GM20000 (cell line): Measurements from ENCODE around the gene ATP6V0A4.

Experiments used
- DNase-seq: peaks from one replicate; pipeline ENCODE4 v3.0.0; 2012; ENCODE audit warnings: low spot score
- CTCF ChIP-seq: IDR thresholded peaks from 2 replicates; pipeline ENCODE4 v1.5.1; 2012; ENCODE audit warnings: mild to moderate bottlenecking, control low read depth; ENCODE audit errors: extremely low read depth, missing control alignments

Gene ATP6V0A4

GRCh38 chr7:138666385-138666784 lies 131.6 kb downstream of the ATP6V0A4 start:
- TF ChIP-seq CTCF = no peak
- no peak for DNase-seq

- TF ChIP-seq CTCF = no peak
- no peak for DNase-seq
Measured at GRCh38 chr7:138665669-138666140, 132.3 kb downstream of the ATP6V0A4 start.

- no peak for TF ChIP-seq CTCF
- DNase-seq = no peak
Measured at GRCh38 chr7:138665249-138665648, 132.7 kb downstream of the ATP6V0A4 start.

GRCh38 chr7:138663725-138664710 lies 134.0 kb downstream of the ATP6V0A4 start:
- no peak for TF ChIP-seq CTCF
- no peak for DNase-seq

GRCh38 chr7:138662991-138663320 lies 135.0 kb downstream of the ATP6V0A4 start:
- TF ChIP-seq CTCF = no peak
- no peak for DNase-seq

- TF ChIP-seq CTCF = no peak
- no peak for DNase-seq
Measured at GRCh38 chr7:138662076-138662990, 135.7 kb downstream of the ATP6V0A4 start.

GRCh38 chr7:138661069-138661635 lies 136.8 kb downstream of the ATP6V0A4 start:
- TF ChIP-seq CTCF = no peak
- no peak for DNase-seq
